GM21390 (cell line): ENCODE results near the gene DUX4.
"Not testable (repeated sequence)": the region's sequence is repeated elsewhere in the genome, so short reads cannot be mapped to it uniquely, and the experiment has no call there.

ENCODE experiments used
- ATAC-seq: cut with Tn5 transposase; IDR thresholded peaks from one replicate; pipeline ENCODE4 v1.9.1; 2021; ENCODE audit not compliant: unreplicated experiment

Gene DUX4

GRCh38 chr4:190173428-190173827 lies at the start of gene DUX4:
TSS of gene DUX4 (plus strand) at chr4:190173774. CDS start at chr4:190173774, 0 bp downstream.
- not testable (repeated sequence) for ATAC-seq

- not testable (repeated sequence) for ATAC-seq
Observed at GRCh38 chr4:190175436-190175835, 1.9 kb downstream of the DUX4 start.

- ATAC-seq, result peak; percentile 41
Observed at GRCh38 chr4:190177727-190178605, 4.4 kb downstream of the DUX4 start.

GRCh38 chr4:190178606-190178990 lies 5.0 kb downstream of the DUX4 start:
- ATAC-seq, result peak; percentile 6

GRCh38 chr4:190179030-190179739 lies 5.6 kb downstream of the DUX4 start:
- ATAC-seq, result peak; percentile 45

GRCh38 chr4:190179740-190180094 lies 6.1 kb downstream of the DUX4 start:
- ATAC-seq, result not testable (repeated sequence)

- not testable (repeated sequence) for ATAC-seq
Observed at GRCh38 chr4:190180947-190181346, 7.4 kb downstream of the DUX4 start.

GRCh38 chr4:190181481-190182100 lies 8.0 kb downstream of the DUX4 start:
- ATAC-seq, result not testable (repeated sequence)

- not testable (repeated sequence) for ATAC-seq
Observed at GRCh38 chr4:190203510-190203909, 29.9 kb downstream of the DUX4 start.
